ENCODE measurements around the gene CNOT1. TPM values are rescaled to one million over a fixed set of nuclear protein-coding genes. Genes with fewer than 3 reads are reported as not detected.

CNOT1 gene
- total RNA-seq, 2 experiments from 2014 or later: 164 to 184 TPM

- CTCF ChIA-PET: interaction anchor here (0.6 to 2.9 kb wide), 10 partner anchors 9 to 268 kb away, joined by 3 to 77 read pairs (median 4); partner anchors contain the start of gene GINS3
- H3K4me3 Mint-ChIP-seq: no peak overlapping the region
These were observed 141.9 kb downstream of the CNOT1 start for GRCh38 chr16:58487566-58488351.

GRCh38 chr16:58485184-58485887 is 144.3 kb downstream of the CNOT1 start:
- H3K9me3 Mint-ChIP-seq: no peaks in the 10 kb centered on the region
- Histone ChIP-seq H3K36me3 (ENCODE audit: insufficient read depth, low read length) (no peaks in the 10 kb centered on the region), H3K9me3 (ENCODE audit: control insufficient read depth in 1 of 2, insufficient read depth in 1 of 2, low read length in 2 of 2) (no peaks in the 10 kb centered on the region), H3K4me3 (ENCODE audit: low read length) (no peak overlapping the region), H3K27me3 (ENCODE audit: control insufficient read depth in 1 of 2, insufficient read depth in 2 of 2, low read length in 2 of 2) (peaks cover 0 to 2% of the 10 kb centered on the region in 2 experiments), H3K27ac (ENCODE audit: low read depth in 1 of 2, low read length in 2 of 2) (no peak overlapping the region), H3K4me1 (ENCODE audit: insufficient read depth, low read length) (peaks cover 7% of the 10 kb centered on the region)
- DNase-seq (no peak), ATAC-seq (ENCODE audit: poor library complexity) (no peak)
- no peaks in the 10 kb centered on the region for H3K36me3 Mint-ChIP-seq (ENCODE audit: low read depth)
- H3K4me3 Mint-ChIP-seq: no peak overlapping the region
- ChIA-PET CTCF (interaction anchor here (0.7 to 1.6 kb wide), 2 partner anchors 148 to 149 kb away, joined by 4 to 13 read pairs; no protein-coding TSS in a partner anchor), POLR2A (no interaction called here)
- intact Hi-C loops (cut with DNase I, micrococcal nuclease): loop anchor here (5.0 kb wide), 5 partner anchors 463 to 908 kb away; no protein-coding TSS in a partner anchor
- no peak for TF ChIP-seq CTCF (IDR thresholded peaks at IDR 0.05)
- H3K27me3 Mint-ChIP-seq: peaks cover 12% of the 10 kb centered on the region
- no peaks in the 10 kb centered on the region for H3K4me1 Mint-ChIP-seq (ENCODE audit: low read depth)
- H3K27ac Mint-ChIP-seq: no peak overlapping the region

More at GRCh38 chr16:58487566-58488351, 141.9 kb downstream of the CNOT1 start:
- no peaks in the 10 kb centered on the region for H3K36me3 ChIP-seq (ENCODE audit: insufficient read depth, low read length)
- peak; percentile 93 for TF ChIP-seq CTCF (IDR thresholded peaks at IDR 0.05)
- H3K4me1 ChIP-seq (ENCODE audit: insufficient read depth, low read length): peaks cover 7% of the 10 kb centered on the region
- H3K36me3 Mint-ChIP-seq (ENCODE audit: low read depth): no peaks in the 10 kb centered on the region
- H3K27ac ChIP-seq (ENCODE audit: low read depth in 1 of 2, low read length in 2 of 2): no peak overlapping the region
- ATAC-seq (ENCODE audit: poor library complexity) (peak; percentile 84), DNase-seq (peak; percentile 53 to 86 (median 63))
- H3K27me3 Mint-ChIP-seq: peaks cover 13% of the 10 kb centered on the region
- intact Hi-C loops (cut with DNase I, micrococcal nuclease): loop anchor here (1.0 to 5.0 kb wide), 8 partner anchors 150 to 910 kb away; no protein-coding TSS in a partner anchor
- no peaks in the 10 kb centered on the region for H3K9me3 Mint-ChIP-seq
- no peaks in the 10 kb centered on the region for H3K9me3 ChIP-seq (ENCODE audit: control insufficient read depth in 1 of 2, insufficient read depth in 1 of 2, low read length in 2 of 2)
- H3K27ac Mint-ChIP-seq: no peak overlapping the region
- POLR2A ChIA-PET: interaction anchor here (0.7 kb wide), 1 partner anchor 152 kb away, joined by 4 read pairs; no protein-coding TSS in a partner anchor
- H3K4me1 Mint-ChIP-seq (ENCODE audit: low read depth): no peaks in the 10 kb centered on the region
- peaks cover 0 to 2% of the 10 kb centered on the region in 2 experiments for H3K27me3 ChIP-seq (ENCODE audit: control insufficient read depth in 1 of 2, insufficient read depth in 2 of 2, low read length in 2 of 2)
- no peak overlapping the region for H3K4me3 ChIP-seq (ENCODE audit: low read length)

DNA sequence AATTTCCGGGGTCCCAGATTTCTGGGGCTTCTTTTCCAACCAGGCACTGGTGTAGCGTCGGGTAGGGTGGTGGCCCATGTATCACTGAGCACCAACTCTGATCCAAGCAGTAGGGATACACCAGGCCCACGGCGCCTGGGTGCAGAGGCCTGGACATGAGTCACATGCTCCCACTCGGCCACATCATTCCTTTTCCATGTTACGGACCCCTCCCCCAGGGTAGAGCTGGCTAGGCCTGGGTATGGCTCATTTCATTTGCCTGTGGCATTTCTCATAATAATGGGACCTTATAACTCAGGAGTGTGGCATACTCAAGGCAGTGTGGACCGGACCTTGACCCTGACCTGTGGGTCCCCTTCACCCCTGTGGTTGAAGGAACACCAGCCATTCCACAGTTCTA is 147.7 kb downstream of the CNOT1 start:
- POLR2A ChIA-PET: no interaction called here
- Histone ChIP-seq H3K4me3 (ENCODE audit: low read length) (no peak overlapping the region), H3K27ac (ENCODE audit: low read depth in 1 of 2, low read length in 2 of 2) (no peak overlapping the region), H3K27me3 (ENCODE audit: control insufficient read depth in 1 of 2, insufficient read depth in 2 of 2, low read length in 2 of 2) (peaks cover 0 to under 1% of the 10 kb centered on the region in 2 experiments), H3K36me3 (ENCODE audit: insufficient read depth, low read length) (no peaks in the 10 kb centered on the region), H3K9me3 (ENCODE audit: control insufficient read depth in 1 of 2, insufficient read depth in 1 of 2, low read length in 2 of 2) (no peaks in the 10 kb centered on the region), H3K4me1 (ENCODE audit: insufficient read depth, low read length) (no peaks in the 10 kb centered on the region)
- Mint-ChIP-seq H3K9me3 (no peaks in the 10 kb centered on the region), H3K27me3 (peaks cover 10% of the 10 kb centered on the region), H3K4me1 (ENCODE audit: low read depth) (no peaks in the 10 kb centered on the region), H3K27ac (no peak overlapping the region), H3K4me3 (no peak overlapping the region), H3K36me3 (ENCODE audit: low read depth) (no peaks in the 10 kb centered on the region)
- DNase-seq: no peak
- ATAC-seq (ENCODE audit: poor library complexity): no peak
- CTCF ChIA-PET: no interaction called here
- intact Hi-C loops (cut with DNase I, micrococcal nuclease): no loop called here
- no peak for TF ChIP-seq CTCF (IDR thresholded peaks at IDR 0.05)

All from CD4-positive, alpha-beta T cell (primary cell).